Astrocyte (in vitro differentiated cells and primary cell): Measurements from ENCODE around the gene B4GALNT3. TPM values are rescaled to one million over a fixed set of nuclear protein-coding genes. Genes with fewer than 3 reads are reported as not detected.

Source experiments
- DNase-seq: peaks from one replicate; pipeline ENCODE4 v3.0.0-alpha.2; 2010; ENCODE audit warnings: low read depth
- FAIRE-seq: peaks from 2 replicates; lab custom pipeline; 2011; peaks lifted over from hg19 to GRCh38; lab: Jason Lieb, UNC
- H2AFZ ChIP-seq: 2 replicates; pipeline ENCODE4 v1.6.0; 2012; ENCODE audit warnings: low read depth, low read length, inconsistent platforms
- H3K27ac ChIP-seq: 2 replicates; pipeline ENCODE4 v1.5.1; 2011; ENCODE audit warnings: low read depth, low read length, inconsistent platforms
- H3K27me3 ChIP-seq: 2 replicates; pipeline ENCODE4 v1.6.0; 2011; ENCODE audit warnings: low read length, inconsistent platforms; ENCODE audit not compliant: insufficient read depth
- H3K36me3 ChIP-seq: 2 replicates; pipeline ENCODE4 v1.5.1; 2011; ENCODE audit warnings: low read length, inconsistent platforms; ENCODE audit not compliant: insufficient read depth
- H3K4me1 ChIP-seq: 2 replicates; pipeline ENCODE4 v1.5.1; 2011; ENCODE audit warnings: low read length, inconsistent platforms; ENCODE audit not compliant: insufficient read depth
- H3K4me2 ChIP-seq: 2 replicates; pipeline ENCODE4 v1.6.0; 2012; ENCODE audit warnings: low read length, inconsistent platforms
- H3K4me3 ChIP-seq: 2 replicates; pipeline ENCODE4 v1.5.1; 2011; ENCODE audit warnings: low read depth, mild to moderate bottlenecking, low read length, inconsistent platforms; ENCODE audit not compliant: insufficient read depth
- H3K79me2 ChIP-seq: 2 replicates; pipeline ENCODE4 v1.6.0; 2012; ENCODE audit warnings: mild to moderate bottlenecking, low read length, inconsistent platforms; ENCODE audit not compliant: insufficient read depth
- H3K9ac ChIP-seq: 2 replicates; pipeline ENCODE4 v1.6.0; 2012; ENCODE audit warnings: mild to moderate bottlenecking, low read length, inconsistent platforms
- H3K9me3 ChIP-seq: 2 replicates; pipeline ENCODE4 v1.5.1; 2012; ENCODE audit warnings: low read depth, mild to moderate bottlenecking, low read length, inconsistent platforms; ENCODE audit not compliant: insufficient read depth
- H4K20me1 ChIP-seq: 2 replicates; pipeline ENCODE4 v1.6.0; 2012; ENCODE audit warnings: low read length, inconsistent platforms; ENCODE audit not compliant: insufficient read depth
- H3K27ac Mint-ChIP-seq: one replicate; pipeline ENCODE4 v1.8.0; 2021; ENCODE audit warnings: mild to moderate bottlenecking, mixed read lengths; ENCODE audit not compliant: unreplicated experiment
- H3K27me3 Mint-ChIP-seq: one replicate; pipeline ENCODE4 v1.8.0; 2021; ENCODE audit warnings: low read depth, mixed read lengths; ENCODE audit not compliant: unreplicated experiment
- H3K36me3 Mint-ChIP-seq: one replicate; pipeline ENCODE4 v1.8.0; 2021; ENCODE audit warnings: low read depth, mixed read lengths; ENCODE audit not compliant: unreplicated experiment
- H3K4me1 Mint-ChIP-seq: one replicate; pipeline ENCODE4 v1.8.0; 2021; ENCODE audit warnings: low read depth, mixed read lengths; ENCODE audit not compliant: unreplicated experiment
- H3K4me3 Mint-ChIP-seq: one replicate; pipeline ENCODE4 v1.8.0; 2021; ENCODE audit warnings: mild to moderate bottlenecking, moderate library complexity, mixed read lengths; ENCODE audit not compliant: unreplicated experiment
- H3K9me3 Mint-ChIP-seq: one replicate; pipeline ENCODE4 v1.8.0; 2021; ENCODE audit warnings: mild to moderate bottlenecking, mixed read lengths; ENCODE audit not compliant: unreplicated experiment
- EZH2 ChIP-seq: IDR thresholded peaks from 2 replicates; pipeline ENCODE4 v1.6.1; 2012; ENCODE audit warnings: mild to moderate bottlenecking, low read length, inconsistent platforms; ENCODE audit not compliant: insufficient read depth
- total RNA-seq: library from RNA; stranded (reverse); gene quantifications from 2 replicates; pipeline ENCODE4 v1.2.1, GENCODE V29; 2021
- TF ChIP-seq, protein P1 (sequence below): IDR thresholded peaks from 2 replicates; pipeline ENCODE4 v1.5.1; 2011; ENCODE audit warnings: low read depth, mild to moderate bottlenecking, inconsistent platforms, low read length, moderate library complexity; ENCODE audit not compliant: insufficient read depth

B4GALNT3 gene
- total RNA-seq, 1 donor from 2014 or later: 3.6 TPM

DNA sequence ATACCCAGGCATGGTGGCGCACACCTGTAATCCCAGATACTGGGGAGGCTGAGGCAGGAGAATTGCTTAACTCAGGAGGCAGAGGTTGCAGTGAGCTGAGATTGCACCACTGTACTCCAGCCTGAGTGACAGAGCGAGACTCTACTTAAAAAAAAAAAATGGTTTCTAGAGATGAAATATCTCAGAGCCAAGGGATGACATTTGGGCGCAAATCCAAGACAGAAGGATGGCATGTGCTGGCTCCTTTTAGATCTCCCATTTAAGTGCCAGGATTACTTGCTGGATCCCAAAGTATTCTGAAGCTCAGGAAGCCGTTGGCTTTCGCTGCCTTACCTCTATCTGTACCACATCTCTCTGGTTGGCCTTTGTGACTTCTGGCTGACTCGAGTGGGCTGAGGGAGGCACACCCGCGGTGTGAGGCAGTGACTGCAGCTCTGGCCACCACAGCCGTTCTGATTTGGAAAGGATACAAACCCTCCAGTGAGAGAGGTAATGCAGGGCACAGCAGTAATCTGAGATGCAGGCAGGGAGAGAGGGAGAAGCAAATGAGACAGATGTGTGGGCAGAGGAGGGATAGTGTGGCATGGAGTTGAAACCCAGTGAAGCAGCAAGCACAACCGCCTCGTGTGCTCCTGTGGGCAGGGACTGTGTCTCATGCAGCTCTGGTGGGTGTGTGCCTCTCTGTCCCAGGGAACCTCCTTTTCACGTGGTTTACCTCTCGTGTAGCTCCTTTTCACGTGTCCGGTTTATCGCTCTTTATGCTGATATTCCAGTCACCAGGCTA, 4.9 kb downstream of the B4GALNT3 start:
- peaks cover 22% of the 10 kb centered on the region for H3K27me3 Mint-ChIP-seq
- no peak for FAIRE-seq
- peak; percentile 10 for DNase-seq

DNA sequence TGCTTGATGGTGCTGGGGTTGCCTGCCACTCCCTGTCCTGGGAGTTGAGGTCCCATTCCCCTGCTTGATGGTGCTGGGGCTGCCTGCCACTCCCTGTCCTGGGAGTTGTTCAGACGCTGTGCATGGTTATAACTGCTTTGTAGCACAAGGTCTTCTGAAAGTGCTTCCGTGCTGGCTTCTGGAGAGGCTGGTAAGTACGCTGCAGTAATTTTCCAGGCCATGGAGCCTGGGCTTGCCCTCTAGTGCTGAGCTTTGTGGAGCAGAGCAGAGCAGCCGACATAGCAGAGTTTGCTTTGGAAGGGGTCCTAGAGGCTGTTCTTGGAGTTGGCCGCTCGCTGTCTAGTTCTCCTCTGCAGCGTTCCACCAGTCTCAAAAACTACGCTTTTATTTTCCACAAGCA, 6.3 kb downstream of the B4GALNT3 start:
- H3K27me3 ChIP-seq: peaks cover 46% of the 10 kb centered on the region
- H3K79me2 ChIP-seq: no peaks in the 10 kb centered on the region
- H3K4me3 ChIP-seq: no peak overlapping the region
- H3K9me3 ChIP-seq: no peaks in the 10 kb centered on the region
- H3K9me3 Mint-ChIP-seq: no peaks in the 10 kb centered on the region
- no peaks in the 10 kb centered on the region for H3K36me3 ChIP-seq
- TF ChIP-seq, protein P1, sequence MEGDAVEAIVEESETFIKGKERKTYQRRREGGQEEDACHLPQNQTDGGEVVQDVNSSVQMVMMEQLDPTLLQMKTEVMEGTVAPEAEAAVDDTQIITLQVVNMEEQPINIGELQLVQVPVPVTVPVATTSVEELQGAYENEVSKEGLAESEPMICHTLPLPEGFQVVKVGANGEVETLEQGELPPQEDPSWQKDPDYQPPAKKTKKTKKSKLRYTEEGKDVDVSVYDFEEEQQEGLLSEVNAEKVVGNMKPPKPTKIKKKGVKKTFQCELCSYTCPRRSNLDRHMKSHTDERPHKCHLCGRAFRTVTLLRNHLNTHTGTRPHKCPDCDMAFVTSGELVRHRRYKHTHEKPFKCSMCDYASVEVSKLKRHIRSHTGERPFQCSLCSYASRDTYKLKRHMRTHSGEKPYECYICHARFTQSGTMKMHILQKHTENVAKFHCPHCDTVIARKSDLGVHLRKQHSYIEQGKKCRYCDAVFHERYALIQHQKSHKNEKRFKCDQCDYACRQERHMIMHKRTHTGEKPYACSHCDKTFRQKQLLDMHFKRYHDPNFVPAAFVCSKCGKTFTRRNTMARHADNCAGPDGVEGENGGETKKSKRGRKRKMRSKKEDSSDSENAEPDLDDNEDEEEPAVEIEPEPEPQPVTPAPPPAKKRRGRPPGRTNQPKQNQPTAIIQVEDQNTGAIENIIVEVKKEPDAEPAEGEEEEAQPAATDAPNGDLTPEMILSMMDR: no peak
- TF ChIP-seq EZH2: no peak
- peaks cover 4% of the 10 kb centered on the region for H4K20me1 ChIP-seq
- H2AFZ ChIP-seq: no peak overlapping the region
- H3K4me3 Mint-ChIP-seq: no peak overlapping the region
- no peak for FAIRE-seq
- peaks cover 19% of the 10 kb centered on the region for H3K27me3 Mint-ChIP-seq
- no peak for DNase-seq
- H3K36me3 Mint-ChIP-seq: no peaks in the 10 kb centered on the region
- no peak overlapping the region for H3K9ac ChIP-seq
- H3K4me1 ChIP-seq: no peaks in the 10 kb centered on the region
- no peak overlapping the region for H3K27ac Mint-ChIP-seq
- H3K27ac ChIP-seq: no peak overlapping the region
- H3K4me1 Mint-ChIP-seq: peaks cover 23% of the 10 kb centered on the region
- H3K4me2 ChIP-seq: no peak overlapping the region

More for the DNA sequence above, 4.9 kb downstream of the B4GALNT3 start:
- Histone ChIP-seq H3K9ac (no peak overlapping the region), H3K9me3 (no peaks in the 10 kb centered on the region), H3K4me3 (no peak overlapping the region), H3K4me1 (peaks cover under 1% of the 10 kb centered on the region), H3K4me2 (no peak overlapping the region), H4K20me1 (peaks cover 4% of the 10 kb centered on the region), H3K36me3 (no peaks in the 10 kb centered on the region), H3K27ac (no peak overlapping the region), H3K27me3 (peaks cover 46% of the 10 kb centered on the region), H2AFZ (no peak overlapping the region), H3K79me2 (no peaks in the 10 kb centered on the region)
- no peaks in the 10 kb centered on the region for H3K9me3 Mint-ChIP-seq
- TF ChIP-seq EZH2: no peak
- TF ChIP-seq, protein P1: no peak
- no peak overlapping the region for H3K27ac Mint-ChIP-seq
- no peak overlapping the region for H3K4me3 Mint-ChIP-seq
- H3K4me1 Mint-ChIP-seq: peaks cover 23% of the 10 kb centered on the region
- H3K36me3 Mint-ChIP-seq: no peaks in the 10 kb centered on the region

GRCh38 chr12:466762-467161, 7.0 kb downstream of the B4GALNT3 start:
- Histone ChIP-seq H3K4me2 (no peak overlapping the region), H3K9me3 (no peaks in the 10 kb centered on the region), H3K4me3 (no peak overlapping the region), H2AFZ (no peak overlapping the region), H3K27ac (no peak overlapping the region), H4K20me1 (peaks cover under 1% of the 10 kb centered on the region), H3K4me1 (no peaks in the 10 kb centered on the region), H3K79me2 (no peaks in the 10 kb centered on the region), H3K36me3 (no peaks in the 10 kb centered on the region), H3K27me3 (peaks cover 38% of the 10 kb centered on the region), H3K9ac (no peak overlapping the region)
- peaks cover 12% of the 10 kb centered on the region for H3K27me3 Mint-ChIP-seq
- no peak for FAIRE-seq
- no peak for DNase-seq
- H3K4me3 Mint-ChIP-seq: no peak overlapping the region
- H3K9me3 Mint-ChIP-seq: no peaks in the 10 kb centered on the region
- peaks cover 23% of the 10 kb centered on the region for H3K4me1 Mint-ChIP-seq
- H3K27ac Mint-ChIP-seq: no peak overlapping the region
- TF ChIP-seq, protein P1: no peak
- TF ChIP-seq EZH2: no peak
- H3K36me3 Mint-ChIP-seq: no peaks in the 10 kb centered on the region
